Small intestine (tissue), 7 donors: ENCODE data around the gene NDUFB5. TPM values are rescaled to one million over a fixed set of nuclear protein-coding genes. Genes with fewer than 3 reads are reported as not detected.
"Not testable (repeated sequence)": the region's sequence is repeated elsewhere in the genome, so short reads cannot be mapped to it uniquely, and the experiment has no call there.

ENCODE experiments used
- DNase-seq, 2 donors: peaks; one replicate each; pipeline versions ENCODE4 v3.0.0 to v3.0.0-alpha.2; 2013
- FAIRE-seq: peaks from 2 replicates; lab custom pipeline; 2012; peaks lifted over from hg19 to GRCh38; lab: Jason Lieb, UNC
- H3K27ac ChIP-seq, 3 donors: one replicate each; pipeline ENCODE4 v1.5.1; 2013; ENCODE audit warnings: low read length in 2 of 3, mild to moderate bottlenecking in 2 of 3, control low read depth in 1 of 3, inconsistent platforms in 1 of 3, low read depth in 1 of 3, moderate library complexity in 1 of 3
- H3K27me3 ChIP-seq, 3 donors: one replicate each; pipeline ENCODE4 v1.6.1; 2013; ENCODE audit warnings: low read length in 3 of 3, inconsistent platforms in 1 of 3; ENCODE audit not compliant: control insufficient read depth in 3 of 3, insufficient read depth in 3 of 3
- H3K36me3 ChIP-seq, 3 donors: one replicate each; pipeline ENCODE4 v1.6.1; 2013; ENCODE audit warnings: low read length in 3 of 3, inconsistent platforms in 1 of 3, low read depth in 1 of 3, mild to moderate bottlenecking in 1 of 3, moderate library complexity in 1 of 3; ENCODE audit not compliant: control insufficient read depth in 3 of 3, insufficient read depth in 2 of 3
- H3K4me1 ChIP-seq, 3 donors: one replicate each; pipeline ENCODE4 v1.6.1; 2013; ENCODE audit warnings: low read length in 2 of 3, inconsistent platforms in 1 of 3, low read depth in 1 of 3, mild to moderate bottlenecking in 1 of 3, moderate library complexity in 1 of 3; ENCODE audit not compliant: control insufficient read depth in 3 of 3, insufficient read depth in 2 of 3
- H3K4me3 ChIP-seq, 3 donors: one replicate each; pipeline ENCODE4 v1.5.1; 2013; ENCODE audit warnings: low read length in 3 of 3, control low read depth in 1 of 3, inconsistent platforms in 1 of 3, low read depth in 1 of 3, mild to moderate bottlenecking in 1 of 3, moderate library complexity in 1 of 3
- H3K9me3 ChIP-seq, 2 donors: one replicate each; pipeline ENCODE4 v1.6.1; 2013; ENCODE audit warnings: low read depth in 1 of 2, low read length in 1 of 2; ENCODE audit not compliant: control insufficient read depth in 2 of 2, insufficient read depth in 1 of 2
- WGBS, 3 donors: extraction: QIAGEN DNeasy Blood & Tissue Kit; methylation state at CpG; one replicate each; pipeline ENCODE4 v1.1.7; 2013; 5-methylcytosine and 5-hydroxymethylcytosine counted together
- polyA plus RNA-seq, 4 donors: library from polyadenylated mRNA; stranded (reverse) in 3 of 4; unstranded in 1 of 4; fragments of 200-250 nt in 3 of 4; fragments of 120-200 nt in 1 of 4; gene quantifications; one replicate each; pipeline versions ENCODE4 v1.2.1 to v1.2.3, GENCODE V29; 2013
- donor health status: healthy with polysubstance abuse.
- donor health status: control.
- donor health status: control.
- donor health status: Bipolar disorder and iron deficiency.
- donor health status: healthy.

Gene NDUFB5
- polyA plus RNA-seq, 4 donors = 124 to 184 (median 157) TPM

DNA sequence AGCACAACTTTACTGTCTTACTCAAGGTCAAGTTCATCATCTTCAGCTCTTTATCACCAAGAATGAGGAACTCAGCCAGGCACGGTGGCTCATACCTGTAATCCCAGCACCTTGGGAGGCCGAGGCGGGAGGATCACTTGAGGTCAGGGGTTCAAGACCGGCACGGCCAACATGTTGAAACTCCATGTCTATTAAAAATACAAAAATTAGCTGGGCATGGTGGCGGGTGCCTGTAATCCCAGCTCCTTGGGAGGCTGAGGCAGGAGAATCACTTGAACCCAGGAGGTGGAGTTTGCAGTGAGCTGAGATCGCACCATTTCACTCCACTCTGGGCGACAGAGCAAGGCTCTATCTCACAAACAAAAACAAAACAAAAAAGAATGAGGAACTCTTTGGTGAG lies 39.2 kb downstream of the NDUFB5 start:
- FAIRE-seq, DNase-seq, H3K27ac ChIP-seq, H3K9me3 ChIP-seq, H3K27me3 ChIP-seq, H3K4me3 ChIP-seq, H3K4me1 ChIP-seq, H3K36me3 ChIP-seq: not testable (repeated sequence)
- WGBS, 3 donors = 85 to 89% (median 89%) methylated on average over 8 of the region's 8 CpGs

DNA sequence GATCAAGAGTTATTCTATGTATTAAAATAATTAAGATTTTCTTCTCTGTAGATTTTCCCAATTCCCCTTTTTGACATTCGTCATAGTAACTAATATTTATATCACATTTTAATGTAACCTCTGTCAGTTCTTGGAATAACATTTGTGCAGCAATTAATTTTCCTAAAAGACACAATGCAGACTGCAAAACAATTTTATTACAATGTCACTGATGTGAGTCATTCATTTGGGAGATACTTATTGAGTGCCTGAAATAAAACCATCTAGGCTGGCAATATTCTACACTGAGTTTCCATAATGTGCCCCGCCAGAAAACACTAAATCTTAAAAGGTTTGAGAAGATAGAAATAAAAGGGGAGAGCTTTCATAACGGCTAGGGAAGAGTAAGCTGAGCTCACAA lies 41.6 kb downstream of the NDUFB5 start:
- no peaks in the 10 kb centered on the region for H3K27me3 ChIP-seq
- H3K4me1 ChIP-seq = peaks cover 0 to 6% (median 0%) of the 10 kb centered on the region in 3 donors
- DNase-seq = no peak
- H3K9me3 ChIP-seq = no peaks in the 10 kb centered on the region
- no peaks in the 10 kb centered on the region for H3K36me3 ChIP-seq
- no peak overlapping the region for H3K4me3 ChIP-seq
- H3K27ac ChIP-seq = no peak overlapping the region
- FAIRE-seq = no peak
- WGBS, 3 donors = 81 to 87% (median 86%) methylated on average over 3 of the region's 3 CpGs

- H3K27ac ChIP-seq = peak overlapping the region in 2 of 3 donors; percentile 61 to 98
- H3K4me1 ChIP-seq = peaks cover 0 to 6% (median 2%) of the 10 kb centered on the region in 3 donors
- H3K27me3 ChIP-seq = peaks cover 0 to 5% (median 0%) of the 10 kb centered on the region in 3 donors
- WGBS, 3 donors = 41 to 48% (median 45%) methylated on average over 11 of the region's 11 CpGs
- no peak for DNase-seq
- FAIRE-seq = no peak
- peak overlapping the region in 1 of 3 donors; percentile 55 for H3K4me3 ChIP-seq
- no peaks in the 10 kb centered on the region for H3K9me3 ChIP-seq
- H3K36me3 ChIP-seq = no peaks in the 10 kb centered on the region
These were observed 47.3 kb downstream of the NDUFB5 start for GRCh38 chr3:179651687-179652446.

- peak within 1 kb of the TSS in 2 of 3 donors; percentile 87 to 98 for H3K27ac ChIP-seq
- no peaks in the 10 kb centered on the region for H3K9me3 ChIP-seq
- peaks cover 0 to 6% (median 2%) of the 10 kb centered on the region in 3 donors for H3K4me1 ChIP-seq
- no peaks in the 10 kb centered on the region for H3K36me3 ChIP-seq
- no peak for FAIRE-seq
- H3K4me3 ChIP-seq = peak within 1 kb of the TSS; percentile 63 to 94 (median 77)
- peaks cover 0 to 5% (median 0%) of the 10 kb centered on the region in 3 donors for H3K27me3 ChIP-seq
- peak in 1 of 2 donors; percentile 29 for DNase-seq
- 0 to 1% (median 1%) methylated on average over 42 to 56 of the region's 56 CpGs for WGBS, 3 donors
These were observed 48.0 kb downstream of the NDUFB5 start, which contains the start of gene USP13 for GRCh38 chr3:179652447-179653095. TSS of gene USP13 (plus strand) at chr3:179653040. CDS start at chr3:179653226, 186 bp downstream.

- no peaks in the 10 kb centered on the region for H3K36me3 ChIP-seq
- DNase-seq = peak; percentile 53 to 80
- H3K4me1 ChIP-seq = peaks cover 0 to 6% (median 2%) of the 10 kb centered on the region in 3 donors
- H3K9me3 ChIP-seq = no peaks in the 10 kb centered on the region
- H3K27me3 ChIP-seq = peaks cover 0 to 5% (median 0%) of the 10 kb centered on the region in 3 donors
- H3K4me3 ChIP-seq = peak overlapping the region; percentile 63 to 94 (median 77)
- H3K27ac ChIP-seq = peak overlapping the region in 2 of 3 donors; percentile 87 to 98
- FAIRE-seq = no peak
- 0 to 1% (median 0%) methylated on average over 75 to 77 of the region's 77 CpGs for WGBS, 3 donors
These were observed 48.7 kb downstream of the NDUFB5 start for GRCh38 chr3:179653096-179653797.

- peaks cover 0 to 5% (median 0%) of the 10 kb centered on the region in 3 donors for H3K27me3 ChIP-seq
- 82 to 90% (median 85%) methylated on average over 2 of the region's 2 CpGs for WGBS, 3 donors
- H3K36me3 ChIP-seq = no peaks in the 10 kb centered on the region
- peaks cover 0 to 6% (median 2%) of the 10 kb centered on the region in 3 donors for H3K4me1 ChIP-seq
- H3K4me3 ChIP-seq = no peak overlapping the region
- DNase-seq (no peak), FAIRE-seq (no peak)
- no peak overlapping the region for H3K27ac ChIP-seq
- H3K9me3 ChIP-seq = no peaks in the 10 kb centered on the region
These were observed 50.6 kb downstream of the NDUFB5 start for GRCh38 chr3:179655236-179655635.

- DNase-seq (no peak), FAIRE-seq (no peak)
- H3K27me3 ChIP-seq = peaks cover 0 to 2% (median 0%) of the 10 kb centered on the region in 3 donors
- H3K4me3 ChIP-seq = no peak overlapping the region
- no peaks in the 10 kb centered on the region for H3K36me3 ChIP-seq
- 83 to 96% (median 93%) methylated on average over 2 of the region's 2 CpGs for WGBS, 3 donors
- peaks cover 0 to 4% (median 2%) of the 10 kb centered on the region in 3 donors for H3K4me1 ChIP-seq
- no peaks in the 10 kb centered on the region for H3K9me3 ChIP-seq
- no peak overlapping the region for H3K27ac ChIP-seq
These were observed 54.0 kb downstream of the NDUFB5 start for GRCh38 chr3:179658606-179659005.

DNA sequence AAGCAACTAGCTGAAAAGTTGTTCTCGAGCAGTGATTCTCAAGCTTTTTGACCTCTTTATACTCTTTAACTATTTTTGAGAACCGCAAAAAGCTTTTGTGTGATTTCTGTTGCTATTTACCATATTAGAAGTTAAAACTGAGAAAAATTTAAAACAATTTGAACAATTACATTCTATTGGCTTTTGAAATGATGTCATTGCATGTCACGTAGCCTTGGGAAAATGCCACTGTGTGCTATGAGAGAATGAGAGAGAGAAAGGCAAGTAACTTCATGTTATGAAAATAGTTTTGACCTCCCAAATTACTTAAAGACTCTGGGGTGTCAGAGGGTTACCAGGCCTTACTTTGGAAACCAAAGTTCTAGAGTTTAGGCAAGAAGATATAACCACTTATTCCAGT lies 56.3 kb downstream of the NDUFB5 start:
- no peaks in the 10 kb centered on the region for H3K36me3 ChIP-seq
- H3K27me3 ChIP-seq = no peaks in the 10 kb centered on the region
- WGBS, 3 donors = 90 to 94% (median 92%) methylated on average over 3 of the region's 3 CpGs
- DNase-seq (no peak), FAIRE-seq (no peak)
- no peak overlapping the region for H3K4me3 ChIP-seq
- H3K9me3 ChIP-seq = no peaks in the 10 kb centered on the region
- no peak overlapping the region for H3K27ac ChIP-seq
- no peaks in the 10 kb centered on the region for H3K4me1 ChIP-seq
